Muscle layer of duodenum (tissue), 2 donors: ENCODE measurements around the gene CLSTN2.

ENCODE experiments used
- H3K27ac ChIP-seq: one replicate; pipeline ENCODE4 v1.7.0; 2013; ENCODE audit warnings: mild to moderate bottlenecking, low read length
- H3K27me3 ChIP-seq: one replicate; pipeline ENCODE4 v1.7.0; 2013; ENCODE audit warnings: low read depth, mild to moderate bottlenecking, control low read depth, low read length
- H3K36me3 ChIP-seq, 2 donors: one replicate each; pipeline ENCODE4 v1.7.0; 2013; ENCODE audit warnings: low read length in 2 of 2, control low read depth in 1 of 2, mild to moderate bottlenecking in 1 of 2; ENCODE audit not compliant: insufficient read depth in 2 of 2, control insufficient read depth in 1 of 2
- H3K4me1 ChIP-seq, 2 donors: one replicate each; pipeline ENCODE4 v1.7.0; 2013; ENCODE audit warnings: low read length in 2 of 2, mild to moderate bottlenecking in 2 of 2, control low read depth in 1 of 2, moderate library complexity in 1 of 2; ENCODE audit not compliant: insufficient read depth in 2 of 2, control insufficient read depth in 1 of 2
- H3K4me3 ChIP-seq, 2 donors: one replicate each; pipeline ENCODE4 v1.7.0; 2013; ENCODE audit warnings: low read length in 2 of 2, low read depth in 1 of 2, mild to moderate bottlenecking in 1 of 2
- H3K9me3 ChIP-seq, 2 donors: one replicate each; pipeline ENCODE4 v1.7.0; 2013; ENCODE audit warnings: low read length in 2 of 2, control low read depth in 1 of 2, mild to moderate bottlenecking in 1 of 2; ENCODE audit not compliant: control insufficient read depth in 1 of 2
- donor health status: healthy.

The CLSTN2 gene

DNA sequence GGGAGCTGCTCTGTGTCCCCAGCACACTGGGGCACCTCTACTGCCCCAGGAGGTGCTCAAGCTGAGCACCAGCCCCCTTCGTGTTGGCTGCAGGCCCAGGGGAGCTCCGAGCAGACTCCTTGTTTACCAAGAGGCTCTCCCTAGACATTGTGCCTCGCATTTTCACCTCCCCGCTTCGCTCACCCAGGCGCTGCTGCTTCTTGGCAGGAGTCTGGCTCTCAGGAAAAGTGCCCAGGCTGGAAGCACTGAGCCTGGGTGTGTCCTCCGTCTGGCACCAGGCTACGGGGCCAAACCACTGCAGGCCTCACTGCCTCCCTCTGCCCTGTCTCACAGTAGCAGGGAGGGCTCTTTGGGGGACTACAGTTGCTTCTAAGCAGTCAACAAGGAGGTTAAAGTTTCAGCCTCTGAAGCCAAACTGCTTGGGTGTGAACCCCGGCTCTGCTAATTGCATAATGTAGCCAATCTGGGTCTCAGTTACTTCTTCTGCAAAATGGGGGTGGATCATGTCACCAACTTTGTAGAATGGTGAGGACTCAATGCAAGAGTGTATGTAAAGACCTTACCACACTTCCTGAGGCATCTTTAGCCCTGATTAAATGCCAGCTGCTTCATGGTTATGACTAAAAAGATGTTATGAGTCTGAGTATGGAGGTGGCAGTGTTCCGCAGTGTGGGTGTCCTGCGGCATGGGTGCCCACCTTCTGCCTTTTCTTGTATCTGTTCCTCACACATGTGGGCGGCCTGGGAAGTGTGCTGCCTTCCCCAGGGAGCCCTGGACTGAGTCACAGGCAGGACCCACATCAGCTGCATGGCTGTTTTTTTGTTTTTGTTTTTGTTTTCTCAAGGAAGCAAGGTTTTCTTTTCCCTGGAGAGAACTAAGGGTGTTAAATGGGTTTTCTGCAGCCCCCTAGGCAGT lies 88.9 kb downstream of the CLSTN2 start:
- H3K4me1 ChIP-seq = peaks cover 0 to 13% of the 10 kb centered on the region in 2 donors
- no peak overlapping the region for H3K4me3 ChIP-seq
- H3K27ac ChIP-seq = no peak overlapping the region
- no peaks in the 10 kb centered on the region for H3K9me3 ChIP-seq
- H3K27me3 ChIP-seq = no peaks in the 10 kb centered on the region
- H3K36me3 ChIP-seq = no peaks in the 10 kb centered on the region

DNA sequence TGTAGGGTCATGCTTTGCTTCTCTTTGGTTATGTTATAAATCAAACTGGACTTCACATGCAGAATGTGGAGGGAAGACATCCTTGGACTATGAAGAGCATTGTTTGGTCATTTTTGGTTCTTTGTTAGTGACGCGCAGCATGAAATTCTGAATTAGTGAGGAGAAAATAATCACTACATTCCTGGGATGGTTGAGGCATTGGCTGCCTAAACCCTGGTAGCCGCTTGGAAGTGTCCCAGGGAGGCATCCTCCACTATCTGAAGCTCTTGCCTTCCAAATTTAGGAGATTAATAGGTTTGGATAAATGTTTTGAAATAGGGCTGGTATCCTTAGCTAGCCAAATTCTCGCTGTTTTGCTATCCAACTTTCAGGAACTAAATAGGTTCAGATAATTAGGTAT lies 96.2 kb downstream of the CLSTN2 start:
- no peaks in the 10 kb centered on the region for H3K9me3 ChIP-seq
- no peak overlapping the region for H3K4me3 ChIP-seq
- no peaks in the 10 kb centered on the region for H3K4me1 ChIP-seq
- no peak overlapping the region for H3K27ac ChIP-seq
- H3K36me3 ChIP-seq = no peaks in the 10 kb centered on the region
- H3K27me3 ChIP-seq = no peaks in the 10 kb centered on the region

DNA sequence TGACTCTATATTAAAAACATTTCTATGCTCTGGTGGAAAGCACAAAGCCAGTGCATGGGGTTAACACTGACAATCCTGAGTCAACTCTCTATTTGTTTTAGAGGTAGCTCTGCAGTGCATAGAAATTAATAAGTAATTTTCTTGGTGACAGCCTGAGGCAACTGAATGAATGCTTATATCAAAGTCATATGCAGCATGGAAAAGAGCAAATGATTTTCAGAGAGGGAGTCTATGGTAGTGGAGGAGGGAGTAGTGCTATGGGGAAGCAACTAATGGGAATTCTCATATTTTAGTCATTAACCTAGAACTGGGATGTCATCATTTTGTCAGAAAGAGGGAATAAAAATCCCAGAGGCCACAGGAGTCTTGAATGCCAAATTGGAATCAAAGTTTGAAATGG lies 99.1 kb downstream of the CLSTN2 start:
- H3K4me1 ChIP-seq = no peaks in the 10 kb centered on the region
- H3K27ac ChIP-seq = no peak overlapping the region
- H3K36me3 ChIP-seq = no peaks in the 10 kb centered on the region
- no peaks in the 10 kb centered on the region for H3K9me3 ChIP-seq
- no peak overlapping the region for H3K4me3 ChIP-seq
- H3K27me3 ChIP-seq = no peaks in the 10 kb centered on the region

DNA sequence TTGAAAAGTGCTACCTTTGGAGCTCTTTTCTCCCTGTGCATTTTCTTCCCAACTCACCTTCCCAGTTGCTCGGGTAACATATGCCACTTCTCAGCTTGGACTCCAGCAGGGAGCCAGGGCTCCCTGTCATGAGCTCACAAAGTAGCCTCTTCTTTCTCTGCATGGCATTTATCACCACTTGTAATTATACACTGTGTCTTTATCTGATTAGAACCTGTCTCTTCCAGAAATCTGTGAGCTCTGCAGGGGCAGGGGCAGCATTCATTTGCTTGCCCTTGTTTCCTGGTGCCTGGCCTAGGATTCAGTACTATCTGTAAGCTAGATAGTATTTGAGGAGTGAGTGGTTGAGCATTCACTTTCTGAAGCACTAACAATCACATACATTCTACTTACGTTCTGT lies 100.9 kb downstream of the CLSTN2 start:
- no peak overlapping the region for H3K4me3 ChIP-seq
- H3K27ac ChIP-seq = no peak overlapping the region
- H3K4me1 ChIP-seq = no peaks in the 10 kb centered on the region
- H3K36me3 ChIP-seq = no peaks in the 10 kb centered on the region
- H3K9me3 ChIP-seq = no peaks in the 10 kb centered on the region
- no peaks in the 10 kb centered on the region for H3K27me3 ChIP-seq

DNA sequence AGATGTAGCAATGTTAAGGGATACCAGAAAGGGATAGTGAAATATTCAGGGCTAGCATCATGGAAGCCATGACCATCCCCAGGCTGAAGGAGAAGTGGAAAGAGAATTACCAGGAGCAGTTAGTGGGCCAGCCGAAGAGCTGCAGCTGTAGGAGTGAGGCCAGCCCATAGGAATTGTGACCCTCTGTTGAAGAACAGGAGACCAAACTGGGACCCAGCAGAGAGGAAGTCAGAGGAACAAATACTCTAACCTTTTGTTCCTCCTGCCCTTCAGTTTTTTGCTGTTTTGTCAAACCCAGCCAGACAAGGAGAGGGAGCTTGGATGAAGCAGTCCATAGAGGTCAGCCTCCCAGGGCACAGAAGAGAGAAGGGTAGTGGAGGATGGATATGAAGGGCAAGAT lies 115.4 kb downstream of the CLSTN2 start:
- no peaks in the 10 kb centered on the region for H3K9me3 ChIP-seq
- no peaks in the 10 kb centered on the region for H3K27me3 ChIP-seq
- no peaks in the 10 kb centered on the region for H3K36me3 ChIP-seq
- no peak overlapping the region for H3K27ac ChIP-seq
- H3K4me3 ChIP-seq = no peak overlapping the region
- no peaks in the 10 kb centered on the region for H3K4me1 ChIP-seq

DNA sequence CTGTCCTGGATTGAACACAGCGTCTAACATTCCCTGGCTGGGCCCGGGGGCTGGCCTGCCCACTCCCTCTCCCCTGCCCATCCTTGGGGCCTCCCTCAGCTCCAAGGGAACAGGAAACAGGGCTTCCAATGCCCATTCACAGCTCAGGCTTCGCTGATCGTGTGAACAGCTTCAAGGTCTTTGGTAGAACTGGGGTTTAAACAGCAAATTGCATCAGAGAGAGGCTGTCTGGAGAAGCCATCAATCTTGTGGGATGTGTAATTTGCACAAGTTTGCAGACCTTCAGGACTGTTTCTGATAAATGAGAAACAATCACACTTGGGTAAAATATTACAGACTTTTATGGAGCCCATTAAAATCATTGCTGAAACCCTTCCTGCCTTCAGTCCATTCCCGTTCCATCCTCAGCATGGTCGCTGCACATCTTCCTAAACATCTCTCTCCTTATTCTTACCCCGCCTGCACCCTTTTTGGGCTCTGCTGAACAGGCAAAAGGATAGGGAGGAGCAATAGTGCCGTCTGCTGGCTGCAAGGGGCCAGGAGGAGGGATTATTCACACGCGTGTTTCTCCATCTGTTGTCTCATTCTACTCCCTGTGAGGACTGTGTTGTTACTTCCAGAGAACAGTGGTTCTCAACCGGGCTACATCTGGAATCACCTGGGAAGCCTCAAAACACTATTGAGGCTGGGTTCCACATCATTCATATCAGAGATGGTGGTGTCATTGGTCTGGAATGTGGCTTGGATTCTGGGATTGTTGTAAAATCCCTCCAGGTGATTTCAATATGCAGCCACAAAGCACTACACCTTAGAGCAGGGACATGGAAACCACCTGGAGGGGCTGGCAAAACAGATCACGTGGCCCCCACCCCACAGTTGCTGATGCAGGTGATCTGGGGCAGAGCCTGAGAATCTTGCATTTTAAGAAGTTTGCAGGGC lies 116.3 kb downstream of the CLSTN2 start:
- Histone ChIP-seq H3K9me3 (no peaks in the 10 kb centered on the region), H3K36me3 (no peaks in the 10 kb centered on the region), H3K27me3 (no peaks in the 10 kb centered on the region), H3K4me1 (no peaks in the 10 kb centered on the region), H3K4me3 (no peak overlapping the region), H3K27ac (no peak overlapping the region)

DNA sequence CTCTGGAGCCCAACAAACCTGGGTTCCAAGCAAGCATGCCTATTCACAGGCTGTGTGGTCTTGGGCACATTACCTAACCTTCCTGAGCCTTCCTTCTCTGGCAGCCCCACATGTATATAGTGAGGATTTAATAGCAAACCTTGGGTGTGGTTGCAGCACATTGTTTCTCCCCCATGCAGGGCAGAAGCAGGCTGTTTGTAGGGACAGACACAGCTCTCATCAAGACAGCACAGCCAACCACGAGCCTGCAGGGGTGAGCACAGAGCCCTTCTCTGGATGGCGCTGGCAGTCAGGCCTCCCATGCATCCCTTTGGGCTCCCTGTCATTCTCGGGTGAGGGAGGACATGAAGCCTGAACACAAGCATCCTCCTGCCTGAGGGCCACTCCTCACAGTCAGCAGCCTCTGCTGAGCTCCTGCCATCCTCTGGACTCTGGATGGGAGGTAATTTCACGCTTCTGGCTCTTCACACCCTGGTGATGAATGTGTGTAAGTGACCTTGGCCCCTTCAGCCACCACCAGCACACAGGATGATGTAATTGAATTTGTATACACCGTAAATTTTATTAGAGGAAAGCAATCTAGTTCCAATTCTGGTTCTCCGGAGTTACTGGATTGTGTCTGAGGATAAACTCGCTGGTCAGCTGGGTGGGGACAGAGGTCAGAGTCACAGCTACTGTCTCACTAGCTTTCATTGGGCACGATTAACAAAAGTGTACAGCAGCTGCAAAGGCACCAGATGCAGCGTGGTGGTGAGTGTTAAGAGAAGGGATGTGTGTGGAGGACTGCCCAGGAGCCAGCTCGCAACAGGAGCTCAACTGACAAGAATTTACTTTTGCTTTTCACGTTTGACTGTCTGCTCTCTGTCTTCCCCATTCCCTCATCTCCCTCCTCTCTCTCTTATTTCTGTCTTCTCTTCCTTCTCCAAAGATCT lies 118.1 kb downstream of the CLSTN2 start:
- H3K36me3 ChIP-seq = no peaks in the 10 kb centered on the region
- no peak overlapping the region for H3K27ac ChIP-seq
- H3K27me3 ChIP-seq = no peaks in the 10 kb centered on the region
- no peaks in the 10 kb centered on the region for H3K9me3 ChIP-seq
- H3K4me1 ChIP-seq = no peaks in the 10 kb centered on the region
- no peak overlapping the region for H3K4me3 ChIP-seq

DNA sequence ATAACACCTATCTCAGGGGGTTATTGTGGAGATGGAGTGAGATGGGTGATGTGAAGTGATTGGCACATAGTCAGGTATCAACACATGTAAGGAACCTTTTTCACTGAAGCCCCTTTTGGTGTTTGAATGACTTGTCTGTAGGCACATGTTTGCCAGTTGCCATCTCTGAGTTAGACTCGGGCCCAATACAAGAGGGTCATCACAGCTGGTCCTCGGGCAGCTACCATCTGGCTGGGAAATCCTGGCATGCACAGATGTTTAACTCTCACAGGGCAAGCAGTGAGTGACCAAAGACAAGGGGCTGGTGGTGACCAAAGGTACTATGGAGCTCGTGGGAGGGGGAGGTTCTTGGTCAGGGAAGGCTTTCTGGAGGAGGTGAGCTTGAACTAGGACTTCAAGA lies 118.8 kb downstream of the CLSTN2 start:
- H3K27me3 ChIP-seq = no peaks in the 10 kb centered on the region
- no peaks in the 10 kb centered on the region for H3K9me3 ChIP-seq
- no peak overlapping the region for H3K4me3 ChIP-seq
- H3K27ac ChIP-seq = no peak overlapping the region
- H3K4me1 ChIP-seq = no peaks in the 10 kb centered on the region
- H3K36me3 ChIP-seq = no peaks in the 10 kb centered on the region

DNA sequence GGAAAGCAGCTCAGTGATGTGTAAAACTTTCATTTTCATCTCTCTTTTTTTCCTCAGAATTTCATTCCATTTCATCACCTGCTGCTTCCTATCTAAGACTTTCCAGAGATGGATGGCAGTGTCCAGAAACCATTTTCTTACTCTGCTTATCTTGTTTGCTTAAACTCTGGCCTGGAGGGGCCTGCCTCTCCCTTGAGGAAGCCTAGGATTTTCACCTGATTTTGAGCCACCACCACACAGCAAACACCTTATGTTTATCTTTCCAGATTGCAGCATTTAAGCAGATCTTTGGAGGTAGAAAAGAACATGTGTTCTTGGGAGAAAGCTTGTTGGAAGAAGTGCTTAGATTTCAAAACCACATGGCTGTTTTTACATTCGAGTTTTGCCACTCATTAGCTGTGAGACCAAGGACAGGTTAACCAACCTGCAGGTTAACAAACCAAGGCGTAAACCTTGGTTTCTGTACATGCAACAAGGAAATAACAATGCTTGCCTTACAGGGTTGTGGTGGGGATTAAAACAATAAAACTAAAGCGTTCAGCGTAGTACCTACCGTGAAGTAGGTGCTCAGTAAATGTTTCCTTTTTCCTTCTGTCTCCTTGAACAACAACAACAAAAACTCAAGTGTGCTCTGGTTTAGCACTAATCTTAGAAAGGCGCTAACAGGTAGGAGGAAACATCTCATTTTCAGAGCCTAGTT lies 120.3 kb downstream of the CLSTN2 start:
- H3K4me1 ChIP-seq = no peaks in the 10 kb centered on the region
- H3K27me3 ChIP-seq = no peaks in the 10 kb centered on the region
- H3K27ac ChIP-seq = no peak overlapping the region
- no peak overlapping the region for H3K4me3 ChIP-seq
- no peaks in the 10 kb centered on the region for H3K9me3 ChIP-seq
- no peaks in the 10 kb centered on the region for H3K36me3 ChIP-seq

DNA sequence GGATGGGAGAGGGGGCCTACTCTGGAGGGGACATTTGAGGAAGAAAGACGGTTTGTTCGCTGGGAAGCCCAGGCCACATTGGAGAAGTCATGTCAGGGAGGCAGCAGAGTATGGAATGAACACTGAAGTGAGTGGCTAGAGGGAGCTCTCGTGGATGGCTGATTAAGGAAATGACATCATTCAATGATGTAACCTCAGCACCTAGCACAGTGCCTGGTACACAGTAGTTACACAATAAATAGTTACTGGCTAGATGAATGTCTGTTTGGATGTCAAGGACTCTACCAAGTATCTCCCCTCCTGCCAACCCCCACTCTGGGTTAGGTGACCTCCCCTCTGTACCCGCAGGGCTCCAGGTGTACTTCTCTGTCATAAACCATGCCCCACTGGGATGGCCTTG lies 121.1 kb downstream of the CLSTN2 start:
- H3K27ac ChIP-seq = no peak overlapping the region
- no peaks in the 10 kb centered on the region for H3K36me3 ChIP-seq
- no peaks in the 10 kb centered on the region for H3K27me3 ChIP-seq
- no peaks in the 10 kb centered on the region for H3K4me1 ChIP-seq
- no peaks in the 10 kb centered on the region for H3K9me3 ChIP-seq
- no peak overlapping the region for H3K4me3 ChIP-seq
